Measurements from ENCODE around the gene TSSK3.

TSSK3 gene

GRCh38 chr1:32321712-32322291 is 40.5 kb upstream of the TSSK3 start:
- Histone ChIP-seq H3K4me3 (ENCODE audit: low read length, poor library complexity, severe bottlenecking) (no peak overlapping the region), H3K9me2 (replicated peaks; ENCODE audit: low read depth, low read length) (no peaks in the 10 kb centered on the region), H3K79me2 (ENCODE audit: insufficient read depth, low read length) (peaks cover 50% of the 10 kb centered on the region; the same call in 1 of the 2 replicates), H3K36me3 (ENCODE audit: insufficient read depth, low read length) (peaks cover 82% of the 10 kb centered on the region), H3K4me2 (ENCODE audit: low read depth, low read length, poor library complexity, severe bottlenecking) (no peak overlapping the region), H3K4me1 (ENCODE audit: insufficient read depth, low read length, poor library complexity, severe bottlenecking) (peaks cover 7% of the 10 kb centered on the region), H3K9ac (ENCODE audit: low read depth, low read length, poor library complexity, severe bottlenecking) (no peak overlapping the region), H3K9me3 (ENCODE audit: insufficient read depth, low read depth, low read length) (no peaks in the 10 kb centered on the region), H3K27me3 (ENCODE audit: insufficient read depth, low read length, poor library complexity, severe bottlenecking) (no peaks in the 10 kb centered on the region), H2AFZ (ENCODE audit: low read length) (no peak overlapping the region), H4K20me1 (ENCODE audit: insufficient read depth, low read length, poor library complexity, severe bottlenecking) (peaks cover 27% of the 10 kb centered on the region), H3F3A (ENCODE audit: low read depth) (no peaks in the 10 kb centered on the region)
- no peak for TF ChIP-seq CTCF (conservative IDR thresholded peaks at IDR 0.05; ENCODE audit: low read length)

- TF ChIP-seq EZH2phosphoT487 (IDR thresholded peaks at IDR 0.05; ENCODE audit: borderline replicate concordance) (no peak), CTCF (conservative IDR thresholded peaks at IDR 0.05; ENCODE audit: low read length) (no peak)
- H3K27me3 ChIP-seq (ENCODE audit: insufficient read depth, low read length, poor library complexity, severe bottlenecking) = no peaks in the 10 kb centered on the region
- H3K9me3 ChIP-seq (ENCODE audit: insufficient read depth, low read depth, low read length) = no peaks in the 10 kb centered on the region
- H3K9ac ChIP-seq (ENCODE audit: low read depth, low read length, poor library complexity, severe bottlenecking) = no peak overlapping the region
- H4K20me1 ChIP-seq (ENCODE audit: insufficient read depth, low read length, poor library complexity, severe bottlenecking) = peaks cover 24% of the 10 kb centered on the region
- no peak overlapping the region for H3K4me3 ChIP-seq (ENCODE audit: low read length, poor library complexity, severe bottlenecking)
- no peaks in the 10 kb centered on the region for H3K9me2 ChIP-seq (replicated peaks; ENCODE audit: low read depth, low read length)
- no peak overlapping the region for H2AFZ ChIP-seq (ENCODE audit: low read length)
- H3K79me2 ChIP-seq (ENCODE audit: insufficient read depth, low read length) = peaks cover 28% of the 10 kb centered on the region; the same call in 1 of the 2 replicates
- H3F3A ChIP-seq (ENCODE audit: low read depth) = no peaks in the 10 kb centered on the region; the same call in 1 of the 2 replicates
- H3K4me1 ChIP-seq (ENCODE audit: insufficient read depth, low read length, poor library complexity, severe bottlenecking) = no peaks in the 10 kb centered on the region
- no peak overlapping the region for H3K4me2 ChIP-seq (ENCODE audit: low read depth, low read length, poor library complexity, severe bottlenecking)
- peaks cover 91% of the 10 kb centered on the region for H3K36me3 ChIP-seq (ENCODE audit: insufficient read depth, low read length)
Measured at GRCh38 chr1:32327204-32327603, 35.1 kb upstream of the TSSK3 start.

- Histone ChIP-seq H3K27me3 (ENCODE audit: insufficient read depth, low read length, poor library complexity, severe bottlenecking) (no peaks in the 10 kb centered on the region), H3K9ac (ENCODE audit: low read depth, low read length, poor library complexity, severe bottlenecking) (no peak overlapping the region), H4K20me1 (ENCODE audit: insufficient read depth, low read length, poor library complexity, severe bottlenecking) (peaks cover 41% of the 10 kb centered on the region), H3K4me2 (ENCODE audit: low read depth, low read length, poor library complexity, severe bottlenecking) (no peak overlapping the region), H3K4me1 (ENCODE audit: insufficient read depth, low read length, poor library complexity, severe bottlenecking) (peaks cover 15% of the 10 kb centered on the region), H3K36me3 (ENCODE audit: insufficient read depth, low read length) (peaks cover 88% of the 10 kb centered on the region), H3F3A (ENCODE audit: low read depth) (no peaks in the 10 kb centered on the region; the same call in 1 of the 2 replicates), H2AFZ (ENCODE audit: low read length) (no peak overlapping the region), H3K79me2 (ENCODE audit: insufficient read depth, low read length) (peaks cover 33% of the 10 kb centered on the region), H3K9me2 (replicated peaks; ENCODE audit: low read depth, low read length) (no peaks in the 10 kb centered on the region), H3K4me3 (ENCODE audit: low read length, poor library complexity, severe bottlenecking) (no peak overlapping the region), H3K9me3 (ENCODE audit: insufficient read depth, low read depth, low read length) (no peaks in the 10 kb centered on the region)
- TF ChIP-seq EZH2phosphoT487 (IDR thresholded peaks at IDR 0.05; ENCODE audit: borderline replicate concordance) = no peak
- no peak for TF ChIP-seq CTCF (conservative IDR thresholded peaks at IDR 0.05; ENCODE audit: low read length)
Measured at GRCh38 chr1:32329931-32330466, 32.3 kb upstream of the TSSK3 start.
